Measurements from ENCODE around the gene MARCKS.

The MARCKS gene

GRCh38 chr6:113862112-113862511 is 5.0 kb downstream of the MARCKS start:
- CTCF ChIA-PET: no interaction called here

DNA sequence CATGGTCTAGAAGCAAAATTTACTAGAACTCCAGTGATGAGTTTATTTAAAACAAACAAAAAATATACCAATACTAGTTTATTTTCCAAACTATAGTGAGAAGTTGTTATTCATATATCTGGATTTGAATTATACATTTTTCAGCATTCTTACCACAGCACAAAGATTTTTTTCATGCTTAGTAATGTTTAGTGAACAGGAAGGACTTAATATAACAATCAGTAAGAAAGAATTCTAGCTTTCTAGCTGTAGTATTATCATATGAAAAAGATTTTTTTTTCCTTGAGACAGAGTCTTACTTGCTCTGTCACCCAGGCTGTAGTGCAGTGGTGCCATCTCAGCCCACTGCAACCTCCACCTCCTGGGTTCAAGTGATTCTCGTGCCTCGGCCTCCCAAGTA is 13.8 kb downstream of the MARCKS start:
- ChIA-PET CTCF (interaction anchor here (0.5 to 0.7 kb wide), 2 partner anchors 692 to 1091 kb away, joined by 3 to 7 read pairs; no protein-coding TSS in a partner anchor), POLR2A (ENCODE audit: low non-redundant PET) (no interaction called here)
- no peak for DNase-seq (ENCODE audit: low spot score)
- no peak overlapping the region for H3K27ac ChIP-seq
- TF ChIP-seq, protein P1, sequence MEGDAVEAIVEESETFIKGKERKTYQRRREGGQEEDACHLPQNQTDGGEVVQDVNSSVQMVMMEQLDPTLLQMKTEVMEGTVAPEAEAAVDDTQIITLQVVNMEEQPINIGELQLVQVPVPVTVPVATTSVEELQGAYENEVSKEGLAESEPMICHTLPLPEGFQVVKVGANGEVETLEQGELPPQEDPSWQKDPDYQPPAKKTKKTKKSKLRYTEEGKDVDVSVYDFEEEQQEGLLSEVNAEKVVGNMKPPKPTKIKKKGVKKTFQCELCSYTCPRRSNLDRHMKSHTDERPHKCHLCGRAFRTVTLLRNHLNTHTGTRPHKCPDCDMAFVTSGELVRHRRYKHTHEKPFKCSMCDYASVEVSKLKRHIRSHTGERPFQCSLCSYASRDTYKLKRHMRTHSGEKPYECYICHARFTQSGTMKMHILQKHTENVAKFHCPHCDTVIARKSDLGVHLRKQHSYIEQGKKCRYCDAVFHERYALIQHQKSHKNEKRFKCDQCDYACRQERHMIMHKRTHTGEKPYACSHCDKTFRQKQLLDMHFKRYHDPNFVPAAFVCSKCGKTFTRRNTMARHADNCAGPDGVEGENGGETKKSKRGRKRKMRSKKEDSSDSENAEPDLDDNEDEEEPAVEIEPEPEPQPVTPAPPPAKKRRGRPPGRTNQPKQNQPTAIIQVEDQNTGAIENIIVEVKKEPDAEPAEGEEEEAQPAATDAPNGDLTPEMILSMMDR (conservative IDR thresholded peaks at IDR 0.05; ENCODE audit: low read depth): no peak

More at GRCh38 chr6:113862112-113862511, 5.0 kb downstream of the MARCKS start:
- H3K27ac ChIP-seq: no peak overlapping the region
- TF ChIP-seq, protein P1 (conservative IDR thresholded peaks at IDR 0.05; ENCODE audit: low read depth): no peak
- DNase-seq (ENCODE audit: low spot score): no peak
- POLR2A ChIA-PET (ENCODE audit: low non-redundant PET): no interaction called here

DNA sequence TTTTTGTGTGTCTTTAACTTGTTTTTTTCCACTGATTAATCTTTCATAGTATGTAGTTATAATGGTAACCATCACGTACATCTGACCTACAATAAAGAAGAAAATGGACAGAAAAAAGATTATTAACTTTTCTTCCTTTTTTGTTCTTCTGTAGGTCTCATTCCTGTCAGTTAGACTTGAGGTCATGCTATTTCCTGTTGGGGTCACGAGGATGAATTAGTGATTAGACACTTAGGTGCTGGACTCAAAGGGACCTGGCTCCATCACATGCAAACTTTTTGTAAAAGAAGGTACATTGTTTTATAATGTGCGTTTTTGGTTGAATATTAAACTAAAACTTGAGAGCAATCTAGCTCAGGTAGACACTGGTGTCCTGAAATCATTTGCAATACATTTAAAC is 14.8 kb downstream of the MARCKS start:
- TF ChIP-seq, protein P1 (conservative IDR thresholded peaks at IDR 0.05; ENCODE audit: low read depth): no peak
- no peak for DNase-seq (ENCODE audit: low spot score)
- no peak overlapping the region for H3K27ac ChIP-seq
- CTCF ChIA-PET: no interaction called here
- POLR2A ChIA-PET (ENCODE audit: low non-redundant PET): no interaction called here

- DNase-seq (ENCODE audit: low spot score): no peak
- ChIA-PET CTCF (interaction anchor here (0.8 kb wide), 1 partner anchor 15 kb away, joined by 3 read pairs; no protein-coding TSS in a partner anchor), POLR2A (ENCODE audit: low non-redundant PET) (no interaction called here)
- TF ChIP-seq, protein P1 (conservative IDR thresholded peaks at IDR 0.05; ENCODE audit: low read depth): no peak
- H3K27ac ChIP-seq: no peak overlapping the region
Measured at GRCh38 chr6:113873043-113873667, 16.0 kb downstream of the MARCKS start.

- TF ChIP-seq, protein P1 (conservative IDR thresholded peaks at IDR 0.05; ENCODE audit: low read depth): no peak
- POLR2A ChIA-PET (ENCODE audit: low non-redundant PET): no interaction called here
- DNase-seq (ENCODE audit: low spot score): no peak
- H3K27ac ChIP-seq: no peak overlapping the region
- CTCF ChIA-PET: no interaction called here
Measured at GRCh38 chr6:113875470-113875869, 18.3 kb downstream of the MARCKS start.

DNA sequence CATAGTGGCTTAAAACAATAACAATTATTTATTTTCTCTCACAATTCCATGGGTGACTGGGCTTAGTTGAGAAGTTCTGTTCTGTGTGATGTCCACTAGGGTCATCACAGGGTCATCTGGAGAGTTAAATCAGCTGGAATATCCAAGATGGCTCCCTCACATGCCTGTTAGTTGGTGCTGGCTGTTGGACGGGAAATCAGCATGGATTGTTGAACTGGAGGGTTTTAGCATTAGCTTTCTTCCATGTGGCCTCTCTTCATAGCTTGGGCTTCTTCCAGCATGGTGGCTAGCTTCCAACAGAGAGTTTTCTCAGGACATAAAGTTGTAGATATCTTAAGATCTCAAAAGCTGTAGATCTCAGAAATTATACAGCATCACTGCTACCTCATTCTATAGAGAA is 19.6 kb downstream of the MARCKS start:
- TF ChIP-seq, protein P1 (conservative IDR thresholded peaks at IDR 0.05; ENCODE audit: low read depth): no peak
- H3K27ac ChIP-seq: no peak overlapping the region
- POLR2A ChIA-PET (ENCODE audit: low non-redundant PET): no interaction called here
- CTCF ChIA-PET: interaction anchor here (0.8 kb wide), 2 partner anchors 17 to 19 kb away, joined by 3 to 4 read pairs; no protein-coding TSS in a partner anchor
- no peak for DNase-seq (ENCODE audit: low spot score)

All from RWPE1 (cell line).